IPS-NIHi11 (cell line): ENCODE data around the gene VASH1.
A peak's percentile ranks its signal among the peaks of the same experiment; 100 is the strongest.

Experiments used
- DNase-seq: peaks from one replicate; pipeline ENCODE4 v3.0.0; 2012; ENCODE audit warnings: mixed read lengths, low spot score

The VASH1 gene

DNA sequence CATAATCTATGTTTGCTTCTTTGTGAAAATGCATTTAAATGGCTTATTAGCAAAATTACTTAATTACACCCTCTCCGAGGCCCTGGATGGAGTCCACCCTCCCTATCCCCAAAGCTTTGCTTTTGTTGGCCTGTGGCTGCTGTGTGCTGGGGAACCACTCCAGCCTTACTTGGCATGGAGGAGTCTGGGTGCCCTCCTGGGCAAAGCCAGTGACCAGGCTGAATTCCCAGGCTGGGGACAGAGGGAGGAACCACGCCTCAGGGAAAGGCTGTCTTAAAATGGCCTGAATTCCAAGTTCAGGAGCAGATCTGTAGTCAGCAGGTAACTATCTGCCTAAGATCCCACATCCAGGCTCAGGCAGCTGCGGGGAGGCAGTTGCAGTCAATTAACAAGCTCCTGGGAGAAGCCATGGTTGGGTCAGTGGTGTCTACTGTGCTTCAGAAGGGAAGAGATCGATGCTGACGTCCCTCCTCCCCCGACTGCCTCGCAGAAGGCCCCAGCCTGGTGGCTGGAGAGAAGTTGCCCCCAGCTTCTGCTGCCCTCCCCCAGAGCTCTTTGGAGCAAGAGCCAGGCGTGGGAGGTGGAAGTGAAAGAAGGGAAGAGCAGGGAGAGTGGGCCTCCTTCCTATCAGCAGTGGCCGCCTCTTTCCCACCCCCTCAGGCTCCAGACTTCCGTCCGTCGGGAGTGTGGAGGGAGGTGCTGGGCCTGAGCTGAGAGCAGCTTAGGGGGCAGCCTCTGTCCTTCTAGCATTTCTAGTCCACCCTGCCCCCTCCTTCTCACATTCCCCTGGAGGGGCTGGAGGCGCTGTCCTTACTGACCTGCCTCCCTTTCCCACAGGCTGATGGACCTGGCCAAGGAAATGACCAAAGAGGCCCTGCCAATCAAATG, 11.3 kb downstream of the VASH1 start:
- peak; percentile 58 for DNase-seq

GRCh38 chr14:76773188-76773885, 12.1 kb downstream of the VASH1 start:
- no peak for DNase-seq

DNA sequence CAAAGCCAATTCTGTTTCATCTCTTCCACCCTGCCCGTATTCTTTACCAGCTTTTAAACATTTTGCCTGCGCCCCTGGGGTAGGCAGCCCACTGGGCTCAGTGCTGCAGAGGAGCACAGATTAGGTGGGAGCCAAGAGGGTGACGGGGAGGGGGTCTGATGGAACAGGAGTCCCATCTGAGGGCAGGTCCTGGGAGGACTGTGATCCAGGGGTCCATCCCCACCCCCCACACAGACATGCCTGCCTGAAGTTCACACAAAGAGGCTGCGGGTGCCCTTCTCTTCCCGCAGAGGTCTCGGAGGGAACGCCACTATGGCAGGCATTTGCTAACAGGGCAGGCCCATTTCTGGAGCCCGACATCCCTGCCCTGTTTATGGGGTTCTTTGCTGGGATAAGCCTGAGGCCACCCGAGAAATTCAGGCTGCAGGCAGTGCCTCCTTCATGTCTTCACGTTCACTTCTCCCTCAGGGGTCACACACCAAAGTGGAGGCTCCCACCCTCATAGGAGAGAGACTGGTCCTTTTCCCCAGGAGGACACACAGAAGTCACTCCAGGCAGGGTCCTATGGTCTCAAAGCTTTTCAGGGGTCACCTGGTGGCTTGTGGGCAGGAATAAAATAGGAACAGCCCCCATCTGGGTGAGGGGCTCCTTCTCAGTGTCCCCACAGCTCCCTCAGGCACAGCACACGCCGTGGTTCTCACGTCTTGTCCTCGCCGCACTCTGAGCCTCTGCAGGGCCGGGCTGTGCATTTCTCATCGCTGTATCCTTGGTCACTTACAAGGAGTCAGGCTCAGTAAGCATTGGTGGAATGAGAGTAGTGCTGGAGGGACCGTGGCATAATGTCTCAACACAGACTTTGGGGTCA, 12.9 kb downstream of the VASH1 start:
- DNase-seq = no peak

GRCh38 chr14:76774821-76775694, 13.8 kb downstream of the VASH1 start:
- no peak for DNase-seq

- no peak for DNase-seq
These were observed 14.6 kb downstream of the VASH1 start for GRCh38 chr14:76775695-76776427.

DNA sequence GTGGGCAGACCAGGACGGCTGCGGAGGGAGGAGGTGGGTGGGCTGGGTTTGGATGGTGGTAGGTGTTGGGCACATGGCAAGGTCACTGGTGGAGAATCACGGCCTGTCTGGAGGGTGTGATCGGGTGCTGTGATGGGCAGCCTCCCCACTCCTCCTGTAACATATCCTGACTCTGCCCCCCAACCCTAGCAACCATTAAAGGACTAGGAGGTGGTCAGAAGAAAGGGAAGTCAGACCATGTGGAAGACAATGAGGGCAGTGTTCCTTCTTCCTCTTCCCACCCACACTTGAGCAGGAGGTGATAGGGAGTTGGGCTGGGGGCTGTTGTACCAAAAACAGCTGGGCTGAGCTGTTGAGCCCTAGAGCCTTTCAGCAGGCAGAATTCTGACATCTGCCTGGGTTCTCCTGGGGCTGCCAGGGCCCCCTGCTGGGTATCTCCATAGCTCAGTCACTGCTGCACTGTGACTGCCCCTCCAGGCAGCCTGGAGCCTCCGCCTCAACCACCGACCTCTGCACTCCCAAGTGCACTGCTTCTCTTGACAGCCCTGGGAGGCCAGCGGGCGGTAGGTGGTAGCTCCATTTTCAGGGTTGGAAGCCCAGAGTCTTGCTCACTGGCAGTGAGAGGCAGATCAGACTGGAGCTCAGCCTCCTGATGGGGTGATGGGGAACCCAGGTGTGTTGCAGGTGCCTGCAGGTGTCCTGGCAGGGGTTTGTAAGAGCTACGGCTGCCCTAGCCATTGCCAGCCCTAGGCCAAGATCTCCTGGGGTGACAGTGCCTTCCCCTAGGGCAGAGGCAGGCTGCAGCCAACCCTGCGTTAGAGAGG, 15.4 kb downstream of the VASH1 start:
- DNase-seq = no peak

DNA sequence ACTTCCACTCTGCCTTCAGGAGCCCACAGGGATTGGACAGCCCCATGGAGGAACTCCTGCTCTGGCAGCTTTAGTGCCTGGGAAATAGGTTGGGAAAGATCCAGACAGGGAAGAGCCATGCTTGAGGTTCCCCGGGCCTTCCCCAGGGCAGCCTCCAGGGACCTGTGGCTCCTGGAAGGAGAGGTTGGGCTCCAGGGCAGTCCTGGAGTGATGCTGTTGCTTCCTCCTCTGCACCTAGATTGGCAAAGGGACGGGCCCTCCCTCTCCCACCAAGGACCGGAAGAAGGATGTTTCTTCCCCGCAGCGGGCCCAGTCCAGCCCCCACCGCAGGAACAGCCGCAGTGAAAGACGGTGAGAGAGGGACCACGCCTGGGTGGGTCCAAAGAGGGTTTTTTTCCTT, 16.5 kb downstream of the VASH1 start:
- DNase-seq = no peak

DNA sequence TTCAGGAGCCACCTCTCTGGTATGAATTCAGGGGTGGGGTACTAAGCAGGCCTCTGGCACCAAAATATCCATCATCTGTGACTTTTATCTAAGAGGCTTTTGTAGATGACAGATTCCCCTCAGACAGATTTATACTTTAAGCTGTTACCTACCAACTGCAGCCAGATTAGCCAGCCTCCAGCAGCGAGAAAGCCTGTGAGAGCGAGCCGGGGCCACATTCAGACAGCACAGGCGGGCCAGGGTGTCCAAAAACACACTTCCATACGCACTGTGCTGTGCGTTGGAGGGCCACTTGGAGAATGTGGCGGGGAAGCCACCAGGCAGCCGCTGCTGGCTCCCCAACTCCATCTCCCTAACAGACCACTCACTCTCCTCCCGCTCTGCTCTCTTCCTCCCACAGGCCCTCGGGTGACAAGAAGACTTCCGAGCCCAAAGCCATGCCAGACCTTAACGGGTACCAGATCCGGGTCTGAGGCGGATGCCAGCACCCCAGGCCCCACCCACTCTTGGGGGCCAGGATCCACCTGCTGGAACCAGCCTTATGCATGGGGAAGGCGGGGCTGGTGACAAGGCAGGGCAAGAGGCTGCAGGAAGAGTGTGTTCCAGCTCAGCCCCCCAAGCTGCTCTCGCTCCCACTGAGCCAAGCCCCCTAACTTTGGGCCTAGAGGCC, 17.4 kb downstream of the VASH1 start:
- DNase-seq = no peak

- DNase-seq = no peak
These were observed 18.2 kb downstream of the VASH1 start for GRCh38 chr14:76779221-76780057.

- no peak for DNase-seq
These were observed 18.7 kb downstream of the VASH1 start for GRCh38 chr14:76780058-76780345.

GRCh38 chr14:76780360-76780759, 19.1 kb downstream of the VASH1 start:
- DNase-seq = no peak

GRCh38 chr14:76780875-76781647, 19.8 kb downstream of the VASH1 start:
- DNase-seq = no peak

GRCh38 chr14:76781648-76782051, 20.4 kb downstream of the VASH1 start:
- DNase-seq = no peak

DNA sequence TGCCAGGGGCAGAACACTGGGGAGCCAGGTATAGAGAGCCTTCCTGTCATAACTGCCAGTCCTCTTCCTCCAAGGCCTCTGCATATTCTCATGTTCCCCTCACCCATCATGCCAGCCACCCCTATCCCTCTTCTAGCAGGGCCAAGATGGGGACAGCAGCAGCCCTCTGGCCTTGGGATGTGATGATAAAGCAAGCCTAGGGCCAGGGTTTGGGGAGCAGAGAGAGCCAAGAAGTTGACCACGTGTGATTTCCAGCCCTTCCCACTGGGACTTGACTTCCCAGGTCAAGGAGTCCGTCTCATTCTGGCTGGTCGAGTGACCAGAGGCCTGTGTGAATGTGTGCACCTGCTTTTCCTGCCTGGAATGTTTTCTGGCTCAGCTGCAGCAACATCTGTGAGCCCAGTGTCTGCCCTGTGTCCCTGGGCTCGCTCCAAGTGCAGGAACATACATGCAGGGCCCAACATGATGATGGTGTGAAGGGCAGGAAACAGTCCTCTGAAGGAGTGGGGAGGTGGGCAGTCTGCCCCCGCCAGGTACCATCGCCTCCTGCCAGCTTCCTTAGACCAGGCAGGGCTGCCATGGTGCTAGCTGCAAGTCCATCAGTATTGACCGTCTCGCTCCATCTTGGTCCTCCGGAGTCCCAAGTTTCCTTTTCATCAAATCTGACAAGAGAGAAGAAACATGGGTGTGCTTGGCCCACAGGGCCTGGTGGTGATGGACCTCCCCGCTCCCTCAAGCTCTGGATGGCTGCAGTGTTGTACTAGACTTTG, 21.0 kb downstream of the VASH1 start:
- DNase-seq = no peak

DNA sequence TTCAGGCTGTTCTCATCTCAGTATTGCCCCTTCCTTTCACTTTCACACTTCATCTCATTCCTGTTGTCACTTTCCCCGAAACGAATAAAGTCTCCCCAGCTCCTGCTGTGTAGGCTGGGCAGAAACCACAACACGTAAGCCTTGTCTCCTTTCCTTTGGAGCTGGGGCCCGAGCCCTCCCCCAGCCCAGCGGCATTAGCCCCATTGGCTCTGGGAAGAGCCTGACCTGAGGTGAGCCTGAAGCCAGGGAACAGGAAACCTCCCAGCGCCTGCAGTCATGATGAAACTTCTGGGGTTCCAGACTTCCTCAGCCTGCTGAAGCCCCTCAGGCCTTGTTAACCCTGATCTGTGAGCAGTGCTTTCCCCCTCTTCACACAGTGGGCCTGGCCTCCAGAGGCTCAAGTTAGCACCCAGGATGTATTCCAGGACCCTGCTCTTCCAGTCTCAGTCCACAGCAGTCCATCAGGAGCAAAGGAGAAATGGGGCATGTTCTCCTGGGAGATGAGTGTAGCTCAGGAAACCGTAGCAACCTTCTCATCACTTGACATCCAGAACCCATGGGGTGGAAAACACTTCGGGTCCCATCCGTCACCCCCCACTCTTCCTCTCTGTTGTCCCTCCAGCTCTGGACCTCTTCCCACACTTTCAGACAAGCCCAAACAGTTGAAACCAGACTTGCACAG, 21.8 kb downstream of the VASH1 start:
- no peak for DNase-seq

DNA sequence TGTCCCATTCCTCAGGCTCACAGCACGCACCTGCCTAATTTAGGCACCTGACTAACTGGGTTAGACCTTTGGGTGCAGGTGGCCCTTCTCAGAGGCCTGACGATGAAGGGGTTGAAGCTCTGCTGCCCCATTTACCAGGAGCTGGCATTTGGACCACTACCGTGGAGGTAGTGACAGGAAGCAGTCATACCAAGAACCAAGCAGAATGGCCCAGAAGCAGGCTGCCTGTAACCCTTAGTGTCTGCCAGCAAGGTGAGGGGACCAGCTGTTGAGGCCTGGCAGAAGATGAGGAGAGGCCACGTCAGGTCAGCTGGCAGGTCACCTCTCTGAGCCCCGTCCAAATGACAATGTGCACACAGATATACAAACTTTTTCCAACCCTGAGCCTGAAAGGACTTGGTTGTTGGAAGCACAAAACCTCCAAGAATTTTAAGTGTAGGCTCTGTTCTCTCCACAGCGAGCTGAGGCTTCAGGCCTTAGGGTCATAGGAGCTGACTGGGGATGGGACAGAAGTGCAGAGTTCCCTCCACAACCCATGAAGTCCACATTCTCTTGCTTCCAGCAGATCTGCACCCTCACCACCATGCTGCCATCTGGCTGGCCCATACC, 23.1 kb downstream of the VASH1 start:
- no peak for DNase-seq
